Esophagus (tissue), 2 donors: ENCODE measurements around the gene UBE2D2. TPM values are rescaled to one million over a fixed set of nuclear protein-coding genes. Genes with fewer than 3 reads are reported as not detected.
"Not testable (repeated sequence)": the region's sequence is repeated elsewhere in the genome, so short reads cannot be mapped to it uniquely, and the experiment has no call there.

Experiments
- H3K27ac ChIP-seq, 2 donors: one replicate each; pipeline ENCODE4 v1.5.1; 2013; ENCODE audit warnings: low read depth in 2 of 2, mild to moderate bottlenecking in 2 of 2, inconsistent platforms in 1 of 2, low read length in 1 of 2, moderate library complexity in 1 of 2
- H3K27me3 ChIP-seq, 2 donors: one replicate each; pipeline ENCODE4 v1.6.1; 2013; ENCODE audit warnings: low read length in 2 of 2, control low read depth in 1 of 2, mild to moderate bottlenecking in 1 of 2; ENCODE audit not compliant: insufficient read depth in 2 of 2, control insufficient read depth in 1 of 2
- H3K36me3 ChIP-seq, 2 donors: one replicate each; pipeline ENCODE4 v1.6.1; 2013; ENCODE audit warnings: low read length in 1 of 2; ENCODE audit not compliant: control insufficient read depth in 2 of 2, insufficient read depth in 2 of 2
- H3K4me1 ChIP-seq, 2 donors: one replicate each; pipeline ENCODE4 v1.6.1; 2013; ENCODE audit warnings: low read length in 1 of 2; ENCODE audit not compliant: control insufficient read depth in 2 of 2, insufficient read depth in 2 of 2
- H3K4me3 ChIP-seq, 2 donors: one replicate each; pipeline ENCODE4 v1.5.1; 2013; ENCODE audit warnings: low read length in 2 of 2, mild to moderate bottlenecking in 2 of 2, low read depth in 1 of 2, moderate library complexity in 1 of 2
- H3K9me3 ChIP-seq, 2 donors: one replicate each; pipeline ENCODE4 v1.6.1; 2013; ENCODE audit warnings: mild to moderate bottlenecking in 2 of 2, low read depth in 1 of 2, low read length in 1 of 2, moderate library complexity in 1 of 2; ENCODE audit not compliant: control insufficient read depth in 2 of 2, insufficient read depth in 1 of 2
- WGBS, 2 donors: extraction: QIAGEN DNeasy Blood & Tissue Kit; methylation state at CpG; one replicate each; pipeline ENCODE4 v1.1.7; 2013; 5-methylcytosine and 5-hydroxymethylcytosine counted together
- polyA plus RNA-seq, 2 donors: library from polyadenylated mRNA; stranded (reverse); fragments of 200-250 nt; gene quantifications; one replicate each; pipeline ENCODE4 v1.2.3, GENCODE V29; 2013
- donor health status: healthy with polysubstance abuse.
- donor health status: Bipolar disorder and iron deficiency.

UBE2D2 gene
- 10 to 100 TPM; 43.4 to 76.9 TPM for polyA plus RNA-seq

- peak within 1 kb of the TSS; percentile 94 to 98 for H3K27ac ChIP-seq
- no peaks in the 10 kb centered on the region for H3K36me3 ChIP-seq
- 1% methylated on average over 73 to 89 of the region's 89 CpGs for WGBS, 2 donors
- no peaks in the 10 kb centered on the region for H3K9me3 ChIP-seq
- H3K4me3 ChIP-seq: peak within 1 kb of the TSS; percentile 84 to 94
- peaks cover 0 to 6% of the 10 kb centered on the region in 2 donors for H3K4me1 ChIP-seq
- no peaks in the 10 kb centered on the region for H3K27me3 ChIP-seq
These were observed at the start of gene UBE2D2 for GRCh38 chr5:139560752-139561654. Gene UBE2D2, plus strand, starts transcription at chr5:139561339. Its CDS starts 453 bp downstream, at chr5:139561792.

- H3K4me3 ChIP-seq: no peak overlapping the region
- H3K4me1 ChIP-seq: no peaks in the 10 kb centered on the region
- WGBS, 2 donors: 87 to 89% methylated on average over 6 of the region's 6 CpGs
- no peaks in the 10 kb centered on the region for H3K27me3 ChIP-seq
- H3K9me3 ChIP-seq: no peaks in the 10 kb centered on the region
- H3K36me3 ChIP-seq: no peaks in the 10 kb centered on the region
- no peak overlapping the region for H3K27ac ChIP-seq
These were observed 48.3 kb upstream of the UBE2D2 start for GRCh38 chr5:139512786-139513390.

GRCh38 chr5:139513434-139513833 lies 47.7 kb upstream of the UBE2D2 start:
- 74 to 76% methylated on average over 5 of the region's 5 CpGs for WGBS, 2 donors
- not testable (repeated sequence) for H3K27ac ChIP-seq, H3K36me3 ChIP-seq, H3K27me3 ChIP-seq, H3K9me3 ChIP-seq, H3K4me3 ChIP-seq, H3K4me1 ChIP-seq

GRCh38 chr5:139513852-139514485 lies 47.2 kb upstream of the UBE2D2 start:
- Histone ChIP-seq H3K4me3 (no peak overlapping the region), H3K4me1 (peaks cover 0 to 3% of the 10 kb centered on the region in 2 donors), H3K27me3 (no peaks in the 10 kb centered on the region), H3K9me3 (no peaks in the 10 kb centered on the region), H3K36me3 (no peaks in the 10 kb centered on the region), H3K27ac (peak overlapping the region in 1 of 2 donors; percentile 24)
- 70 to 77% methylated on average over 6 of the region's 6 CpGs for WGBS, 2 donors

GRCh38 chr5:139514486-139514856 lies 46.7 kb upstream of the UBE2D2 start:
- WGBS, 2 donors: 41 to 47% methylated on average over 2 of the region's 2 CpGs
- peaks cover 0 to 3% of the 10 kb centered on the region in 2 donors for H3K4me1 ChIP-seq
- no peak overlapping the region for H3K4me3 ChIP-seq
- H3K9me3 ChIP-seq: no peaks in the 10 kb centered on the region
- no peaks in the 10 kb centered on the region for H3K27me3 ChIP-seq
- peak overlapping the region in 1 of 2 donors; percentile 24 for H3K27ac ChIP-seq
- H3K36me3 ChIP-seq: no peaks in the 10 kb centered on the region

- H3K36me3 ChIP-seq: no peaks in the 10 kb centered on the region
- 4 to 5% methylated on average over 50 to 56 of the region's 56 CpGs for WGBS, 2 donors
- no peaks in the 10 kb centered on the region for H3K27me3 ChIP-seq
- H3K4me3 ChIP-seq: peak overlapping the region; percentile 46 to 66
- H3K9me3 ChIP-seq: no peaks in the 10 kb centered on the region
- peak overlapping the region; percentile 65 to 70 for H3K27ac ChIP-seq
- H3K4me1 ChIP-seq: peaks cover 0 to 3% of the 10 kb centered on the region in 2 donors
These were observed 43.2 kb upstream of the UBE2D2 start for GRCh38 chr5:139517683-139518564.

GRCh38 chr5:139523635-139524445 lies 37.3 kb upstream of the UBE2D2 start:
- peaks cover 0 to 1% of the 10 kb centered on the region in 2 donors for H3K4me1 ChIP-seq
- no peaks in the 10 kb centered on the region for H3K36me3 ChIP-seq
- 74 to 87% methylated on average over 10 of the region's 10 CpGs for WGBS, 2 donors
- H3K9me3 ChIP-seq: no peaks in the 10 kb centered on the region
- no peaks in the 10 kb centered on the region for H3K27me3 ChIP-seq
- H3K4me3 ChIP-seq: no peak overlapping the region
- H3K27ac ChIP-seq: no peak overlapping the region

GRCh38 chr5:139524446-139524845 lies 36.7 kb upstream of the UBE2D2 start:
- H3K4me3 ChIP-seq: no peak overlapping the region
- H3K36me3 ChIP-seq: no peaks in the 10 kb centered on the region
- no peaks in the 10 kb centered on the region for H3K9me3 ChIP-seq
- 88 to 89% methylated on average over 4 of the region's 4 CpGs for WGBS, 2 donors
- H3K27me3 ChIP-seq: no peaks in the 10 kb centered on the region
- no peak overlapping the region for H3K27ac ChIP-seq
- H3K4me1 ChIP-seq: no peaks in the 10 kb centered on the region
